Cardiac fibroblast (primary cell): Measurements from ENCODE around the gene ZNF319.

Source experiments
- DNase-seq, 2 donors: peaks; one replicate each; pipeline versions ENCODE4 v3.0.0 to v3.0.0-alpha.2; 2010; ENCODE audit warnings: low read depth in 2 of 2
- H3K4me3 ChIP-seq, 2 donors: replicated peaks in 1 of 2; 1 replicate in 1 of 2; 2 replicates in 1 of 2; pipeline ENCODE4 v1.5.1; 2011; ENCODE audit warnings: low read depth in 2 of 2, low read length in 2 of 2, mild to moderate bottlenecking in 2 of 2, moderate library complexity in 1 of 2
- CTCF ChIP-seq: IDR thresholded peaks from one replicate; pipeline ENCODE4 v1.5.1; 2011; ENCODE audit warnings: low read depth, mild to moderate bottlenecking, low read length, inconsistent platforms

ZNF319 gene

GRCh38 chr16:58020628-58021521, 20.4 kb upstream of the ZNF319 start:
- peak; percentile 54 to 64 for DNase-seq
- no peak overlapping the region for H3K4me3 ChIP-seq
- peak; percentile 85 for TF ChIP-seq CTCF

- DNase-seq: no peak
- no peak for TF ChIP-seq CTCF
Observed at GRCh38 chr16:58019866-58020538, 19.5 kb upstream of the ZNF319 start.

GRCh38 chr16:58018803-58019202, 18.3 kb upstream of the ZNF319 start:
- no peak overlapping the region for H3K4me3 ChIP-seq
- DNase-seq: no peak
- no peak for TF ChIP-seq CTCF

More at GRCh38 chr16:58019866-58020538, 19.5 kb upstream of the ZNF319 start:
- H3K4me3 ChIP-seq: no peak overlapping the region

- no peak for DNase-seq
- no peak for TF ChIP-seq CTCF
- H3K4me3 ChIP-seq: no peak overlapping the region
Observed at GRCh38 chr16:58016840-58017446, 16.5 kb upstream of the ZNF319 start.

- no peak for DNase-seq
- no peak for TF ChIP-seq CTCF
- H3K4me3 ChIP-seq: no peak overlapping the region
Observed at GRCh38 chr16:58013201-58013956, 12.9 kb upstream of the ZNF319 start.

- no peak overlapping the region for H3K4me3 ChIP-seq
- DNase-seq: no peak
- TF ChIP-seq CTCF: no peak
Observed at GRCh38 chr16:58012481-58012880, 12.0 kb upstream of the ZNF319 start.
